Loucy (cell line): ENCODE measurements around the gene RNF43.

Source experiments
- H2AFZ ChIP-seq: fragments of 200-600 bp; sonication (generic); 2 replicates; pipeline ENCODE4 v1.6.0; 2016; ENCODE audit warnings: antibody characterized with exemption, mild to moderate bottlenecking, low read length, moderate library complexity
- H3F3A ChIP-seq: fragments of 200-600 bp; 2 replicates; pipeline ENCODE4 v1.6.0; 2016; ENCODE audit warnings: antibody characterized with exemption, low read depth, mild to moderate bottlenecking
- H3K27me3 ChIP-seq: fragments of 200-600 bp; sonication (generic); 2 replicates; pipeline ENCODE4 v1.6.1; 2014; ENCODE audit warnings: low read length, mild to moderate bottlenecking; ENCODE audit not compliant: insufficient read depth, poor library complexity, severe bottlenecking
- H3K36me3 ChIP-seq: fragments of 200-600 bp; sonication (generic); 2 replicates; pipeline ENCODE4 v1.6.1; 2016; ENCODE audit warnings: low read length; ENCODE audit not compliant: insufficient read depth
- H3K4me1 ChIP-seq: fragments of 200-600 bp; sonication (generic); 2 replicates; pipeline ENCODE4 v1.5.1; 2014; ENCODE audit warnings: low read length, mild to moderate bottlenecking; ENCODE audit not compliant: insufficient read depth, poor library complexity, severe bottlenecking
- H3K4me2 ChIP-seq: fragments of 200-600 bp; sonication (generic); 2 replicates; pipeline ENCODE4 v1.6.0; 2014; ENCODE audit warnings: antibody characterized with exemption, low read length, low read depth, mild to moderate bottlenecking; ENCODE audit not compliant: poor library complexity, severe bottlenecking
- H3K4me3 ChIP-seq: fragments of 200-600 bp; sonication (generic); 2 replicates; pipeline ENCODE4 v1.5.1; 2014; ENCODE audit warnings: low read length, mild to moderate bottlenecking, mixed read lengths; ENCODE audit not compliant: poor library complexity, severe bottlenecking
- H3K79me2 ChIP-seq: fragments of 200-600 bp; sonication (generic); 2 replicates; pipeline ENCODE4 v1.6.1; 2014; ENCODE audit warnings: low read length; ENCODE audit not compliant: insufficient read depth
- H3K9ac ChIP-seq: fragments of 200-600 bp; sonication (generic); 2 replicates; pipeline ENCODE4 v1.6.0; 2014; ENCODE audit warnings: mild to moderate bottlenecking, low read depth, low read length, moderate library complexity; ENCODE audit not compliant: poor library complexity, severe bottlenecking
- H3K9me2 ChIP-seq: fragments of 200-600 bp; sonication (generic); replicated peaks from 2 replicates; pipeline ENCODE4 v1.6.1; 2016; ENCODE audit warnings: low read depth, low read length, mixed read lengths
- H3K9me3 ChIP-seq: fragments of 200-600 bp; sonication (generic); 2 replicates; pipeline ENCODE4 v1.6.1; 2014; ENCODE audit warnings: mild to moderate bottlenecking, antibody characterized with exemption, low read length, low read depth; ENCODE audit not compliant: insufficient read depth
- H4K20me1 ChIP-seq: fragments of 200-600 bp; sonication (generic); 2 replicates; pipeline ENCODE4 v1.6.0; 2014; ENCODE audit warnings: antibody characterized with exemption, low read length, mild to moderate bottlenecking; ENCODE audit not compliant: insufficient read depth, poor library complexity, severe bottlenecking
- EZH2phosphoT487 ChIP-seq: fragments of 200-600 bp; IDR thresholded peaks from 2 replicates; pipeline ENCODE4 v1.6.1; 2018; ENCODE audit warnings: antibody characterized with exemption, mild to moderate bottlenecking, moderate library complexity, borderline replicate concordance
- TF ChIP-seq, protein P1 (sequence below): fragments of 200-600 bp; sonication (generic); conservative IDR thresholded peaks from 2 replicates; pipeline ENCODE4 v1.5.1; 2014; ENCODE audit warnings: mild to moderate bottlenecking, antibody characterized with exemption, low read length

The RNF43 gene

GRCh38 chr17:58401287-58401686 is 16.0 kb downstream of the RNF43 start:
- Histone ChIP-seq H4K20me1 (peaks cover 12% of the 10 kb centered on the region), H3K9ac (no peak overlapping the region), H3K4me3 (no peak overlapping the region), H3K4me2 (peak overlapping the region; percentile 21), H3K9me3 (no peaks in the 10 kb centered on the region), H3F3A (no peaks in the 10 kb centered on the region), H3K79me2 (peaks cover 96% of the 10 kb centered on the region), H3K36me3 (peaks cover 4% of the 10 kb centered on the region; the same call in 1 of the 2 replicates), H3K4me1 (peaks cover 42% of the 10 kb centered on the region), H3K27me3 (no peaks in the 10 kb centered on the region), H3K9me2 (no peaks in the 10 kb centered on the region), H2AFZ (no peak overlapping the region)
- TF ChIP-seq EZH2phosphoT487 = no peak
- TF ChIP-seq, protein P1, sequence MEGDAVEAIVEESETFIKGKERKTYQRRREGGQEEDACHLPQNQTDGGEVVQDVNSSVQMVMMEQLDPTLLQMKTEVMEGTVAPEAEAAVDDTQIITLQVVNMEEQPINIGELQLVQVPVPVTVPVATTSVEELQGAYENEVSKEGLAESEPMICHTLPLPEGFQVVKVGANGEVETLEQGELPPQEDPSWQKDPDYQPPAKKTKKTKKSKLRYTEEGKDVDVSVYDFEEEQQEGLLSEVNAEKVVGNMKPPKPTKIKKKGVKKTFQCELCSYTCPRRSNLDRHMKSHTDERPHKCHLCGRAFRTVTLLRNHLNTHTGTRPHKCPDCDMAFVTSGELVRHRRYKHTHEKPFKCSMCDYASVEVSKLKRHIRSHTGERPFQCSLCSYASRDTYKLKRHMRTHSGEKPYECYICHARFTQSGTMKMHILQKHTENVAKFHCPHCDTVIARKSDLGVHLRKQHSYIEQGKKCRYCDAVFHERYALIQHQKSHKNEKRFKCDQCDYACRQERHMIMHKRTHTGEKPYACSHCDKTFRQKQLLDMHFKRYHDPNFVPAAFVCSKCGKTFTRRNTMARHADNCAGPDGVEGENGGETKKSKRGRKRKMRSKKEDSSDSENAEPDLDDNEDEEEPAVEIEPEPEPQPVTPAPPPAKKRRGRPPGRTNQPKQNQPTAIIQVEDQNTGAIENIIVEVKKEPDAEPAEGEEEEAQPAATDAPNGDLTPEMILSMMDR = no peak

- Histone ChIP-seq H2AFZ (no peak overlapping the region), H3K4me2 (peak overlapping the region; percentile 21), H3K9ac (no peak overlapping the region), H3K9me2 (no peaks in the 10 kb centered on the region), H3K4me1 (peaks cover 40% of the 10 kb centered on the region), H4K20me1 (peaks cover 10% of the 10 kb centered on the region), H3K36me3 (peaks cover 4% of the 10 kb centered on the region; the same call in 1 of the 2 replicates), H3F3A (no peaks in the 10 kb centered on the region), H3K9me3 (no peaks in the 10 kb centered on the region), H3K27me3 (no peaks in the 10 kb centered on the region), H3K4me3 (no peak overlapping the region), H3K79me2 (peaks cover 96% of the 10 kb centered on the region)
- no peak for TF ChIP-seq EZH2phosphoT487
- TF ChIP-seq, protein P1 = no peak
Observed at GRCh38 chr17:58400826-58401225, 16.5 kb downstream of the RNF43 start.

DNA sequence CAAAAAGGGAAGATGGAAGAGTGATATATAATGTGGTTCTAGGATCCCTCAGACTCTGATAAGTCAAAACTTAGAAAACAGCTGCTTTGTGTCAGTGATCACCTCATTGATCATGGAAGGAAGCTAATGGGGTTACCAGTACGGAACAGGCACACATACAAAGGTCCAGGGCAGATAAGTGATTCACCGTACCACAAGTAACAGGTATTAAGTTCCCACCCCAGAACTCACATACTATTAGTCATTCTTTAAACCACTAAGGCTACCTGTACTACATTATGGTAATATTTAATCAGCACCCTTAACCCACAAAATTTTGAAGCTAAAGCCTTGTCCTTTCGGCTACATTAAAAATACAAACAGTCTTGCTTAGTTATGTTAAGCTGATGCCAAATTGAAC is 17.4 kb downstream of the RNF43 start:
- H3K9me2 ChIP-seq = no peaks in the 10 kb centered on the region
- H4K20me1 ChIP-seq = peaks cover 10% of the 10 kb centered on the region
- no peak overlapping the region for H3K9ac ChIP-seq
- H3K27me3 ChIP-seq = no peaks in the 10 kb centered on the region
- H3K4me2 ChIP-seq = no peak overlapping the region
- no peaks in the 10 kb centered on the region for H3F3A ChIP-seq
- H2AFZ ChIP-seq = no peak overlapping the region
- H3K4me3 ChIP-seq = no peak overlapping the region
- peaks cover 96% of the 10 kb centered on the region for H3K79me2 ChIP-seq
- H3K9me3 ChIP-seq = no peaks in the 10 kb centered on the region
- TF ChIP-seq, protein P1 = no peak
- no peak for TF ChIP-seq EZH2phosphoT487
- peaks cover 40% of the 10 kb centered on the region for H3K4me1 ChIP-seq
- peaks cover 4% of the 10 kb centered on the region; the same call in 1 of the 2 replicates for H3K36me3 ChIP-seq
